ENCODE results near the gene PCDHB2.

The PCDHB2 gene

GRCh38 chr5:141082228-141082627 is 12.2 kb upstream of the PCDHB2 start:
- no peak for TF ChIP-seq FOXP2 (optimal IDR thresholded peaks at IDR 0.05; ENCODE audit: borderline replicate concordance, extremely low read depth, extremely low read length, insufficient read depth)
- no peak for TF ChIP-seq REST (IDR thresholded peaks at IDR 0.05; ENCODE audit: insufficient read depth in 1 of 2, low read depth in 2 of 2, low read length in 2 of 2)
- no peak for TF ChIP-seq POLR2AphosphoS5 (IDR thresholded peaks at IDR 0.05; ENCODE audit: low read depth, low read length)
- TF ChIP-seq TAF1 (IDR thresholded peaks at IDR 0.05; ENCODE audit: borderline replicate concordance, insufficient read depth, low read length), result no peak
- no peak for TF ChIP-seq SIN3A (IDR thresholded peaks at IDR 0.05; ENCODE audit: borderline replicate concordance, insufficient read depth, low read length)

- TF ChIP-seq SIN3A (IDR thresholded peaks at IDR 0.05; ENCODE audit: borderline replicate concordance, insufficient read depth, low read length) (no peak), REST (IDR thresholded peaks at IDR 0.05; ENCODE audit: insufficient read depth in 1 of 2, low read depth in 2 of 2, low read length in 2 of 2) (no peak), POLR2AphosphoS5 (IDR thresholded peaks at IDR 0.05; ENCODE audit: low read depth, low read length) (no peak; the same call in 1 of the 2 replicates), FOXP2 (optimal IDR thresholded peaks at IDR 0.05; ENCODE audit: borderline replicate concordance, extremely low read depth, extremely low read length, insufficient read depth) (no peak), TAF1 (IDR thresholded peaks at IDR 0.05; ENCODE audit: borderline replicate concordance, insufficient read depth, low read length) (no peak)
These were observed 9.9 kb upstream of the PCDHB2 start for GRCh38 chr5:141084487-141084989.

- no peak for TF ChIP-seq SIN3A (IDR thresholded peaks at IDR 0.05; ENCODE audit: borderline replicate concordance, insufficient read depth, low read length)
- TF ChIP-seq REST (IDR thresholded peaks at IDR 0.05; ENCODE audit: insufficient read depth in 1 of 2, low read depth in 2 of 2, low read length in 2 of 2), result no peak
- TF ChIP-seq POLR2AphosphoS5 (IDR thresholded peaks at IDR 0.05; ENCODE audit: low read depth, low read length), result no peak
- TF ChIP-seq FOXP2 (optimal IDR thresholded peaks at IDR 0.05; ENCODE audit: borderline replicate concordance, extremely low read depth, extremely low read length, insufficient read depth), result no peak
- TF ChIP-seq TAF1 (IDR thresholded peaks at IDR 0.05; ENCODE audit: borderline replicate concordance, insufficient read depth, low read length), result no peak
These were observed 837 bp downstream of the PCDHB2 start for GRCh38 chr5:141095263-141095641.

- TF ChIP-seq FOXP2 (optimal IDR thresholded peaks at IDR 0.05; ENCODE audit: borderline replicate concordance, extremely low read depth, extremely low read length, insufficient read depth) (no peak), SIN3A (IDR thresholded peaks at IDR 0.05; ENCODE audit: borderline replicate concordance, insufficient read depth, low read length) (no peak), TAF1 (IDR thresholded peaks at IDR 0.05; ENCODE audit: borderline replicate concordance, insufficient read depth, low read length) (no peak), POLR2AphosphoS5 (IDR thresholded peaks at IDR 0.05; ENCODE audit: low read depth, low read length) (no peak), REST (IDR thresholded peaks at IDR 0.05; ENCODE audit: insufficient read depth in 1 of 2, low read depth in 2 of 2, low read length in 2 of 2) (no peak)
These were observed 5.9 kb downstream of the PCDHB2 start, which contains the start of gene PCDHB3 for GRCh38 chr5:141100243-141100805. Gene PCDHB3 (plus strand): TSS chr5:141100473. CDS start chr5:141100650, 177 bp downstream.

Measured in PFSK-1 (cell line).